Measurements from ENCODE around the gene SUB1.

Gene SUB1

GRCh38 chr5:32597041-32597629 lies 11.8 kb downstream of the SUB1 start:
- in situ Hi-C loops (cut with HindIII; ENCODE audit: low pct_unique_long_range_greater_than_20kb, low sequenced_read_pairs): no loop called here
- no peak for DNase-seq (ENCODE audit: low read depth in 1 of 2, low spot score in 1 of 2)
- no peak for TF ChIP-seq JUND (IDR thresholded peaks at IDR 0.05; ENCODE audit: low read depth)

GRCh38 chr5:32598260-32598937 lies 13.0 kb downstream of the SUB1 start:
- in situ Hi-C loops (cut with HindIII; ENCODE audit: low pct_unique_long_range_greater_than_20kb, low sequenced_read_pairs): no loop called here
- TF ChIP-seq JUND (IDR thresholded peaks at IDR 0.05; ENCODE audit: low read depth): no peak
- DNase-seq (ENCODE audit: low read depth in 1 of 2, low spot score in 1 of 2): no peak

GRCh38 chr5:32598997-32599549 lies 13.7 kb downstream of the SUB1 start:
- no peak for TF ChIP-seq JUND (IDR thresholded peaks at IDR 0.05; ENCODE audit: low read depth)
- in situ Hi-C loops (cut with HindIII; ENCODE audit: low pct_unique_long_range_greater_than_20kb, low sequenced_read_pairs): no loop called here
- DNase-seq (ENCODE audit: low read depth in 1 of 2, low spot score in 1 of 2): no peak

GRCh38 chr5:32600054-32600622 lies 14.8 kb downstream of the SUB1 start:
- TF ChIP-seq JUND (IDR thresholded peaks at IDR 0.05; ENCODE audit: low read depth): no peak
- in situ Hi-C loops (cut with HindIII; ENCODE audit: low pct_unique_long_range_greater_than_20kb, low sequenced_read_pairs): no loop called here
- no peak for DNase-seq (ENCODE audit: low read depth in 1 of 2, low spot score in 1 of 2)

GRCh38 chr5:32601623-32602295 lies 16.4 kb downstream of the SUB1 start:
- in situ Hi-C loops (cut with HindIII; ENCODE audit: low pct_unique_long_range_greater_than_20kb, low sequenced_read_pairs): no loop called here
- DNase-seq (ENCODE audit: low read depth in 1 of 2, low spot score in 1 of 2): no peak
- TF ChIP-seq JUND (IDR thresholded peaks at IDR 0.05; ENCODE audit: low read depth): no peak

GRCh38 chr5:32602906-32603305 lies 17.5 kb downstream of the SUB1 start:
- in situ Hi-C loops (cut with HindIII; ENCODE audit: low pct_unique_long_range_greater_than_20kb, low sequenced_read_pairs): no loop called here
- no peak for TF ChIP-seq JUND (IDR thresholded peaks at IDR 0.05; ENCODE audit: low read depth)
- no peak for DNase-seq (ENCODE audit: low read depth in 1 of 2, low spot score in 1 of 2)

GRCh38 chr5:32604800-32605765 lies 19.7 kb downstream of the SUB1 start:
- in situ Hi-C loops (cut with HindIII; ENCODE audit: low pct_unique_long_range_greater_than_20kb, low sequenced_read_pairs): no loop called here
- TF ChIP-seq JUND (IDR thresholded peaks at IDR 0.05; ENCODE audit: low read depth): no peak
- DNase-seq (ENCODE audit: low read depth in 1 of 2, low spot score in 1 of 2): no peak

- in situ Hi-C loops (cut with HindIII; ENCODE audit: low pct_unique_long_range_greater_than_20kb, low sequenced_read_pairs): no loop called here
- DNase-seq (ENCODE audit: low read depth in 1 of 2, low spot score in 1 of 2): no peak
- TF ChIP-seq JUND (IDR thresholded peaks at IDR 0.05; ENCODE audit: low read depth): no peak
Measured at GRCh38 chr5:32605766-32606152, 20.4 kb downstream of the SUB1 start.

GRCh38 chr5:32612134-32612888 lies 27.0 kb downstream of the SUB1 start:
- DNase-seq (ENCODE audit: low read depth in 1 of 2, low spot score in 1 of 2): peak in 1 of 2 experiments; percentile 30
- in situ Hi-C loops (cut with HindIII; ENCODE audit: low pct_unique_long_range_greater_than_20kb, low sequenced_read_pairs): no loop called here

GRCh38 chr5:32613050-32613672 lies 27.8 kb downstream of the SUB1 start:
- in situ Hi-C loops (cut with HindIII; ENCODE audit: low pct_unique_long_range_greater_than_20kb, low sequenced_read_pairs): no loop called here
- DNase-seq (ENCODE audit: low read depth in 1 of 2, low spot score in 1 of 2): peak; percentile 49 to 77
- TF ChIP-seq JUND (IDR thresholded peaks at IDR 0.05; ENCODE audit: low read depth): no peak

More at GRCh38 chr5:32612134-32612888, 27.0 kb downstream of the SUB1 start:
- no peak for TF ChIP-seq JUND (IDR thresholded peaks at IDR 0.05; ENCODE audit: low read depth)

- TF ChIP-seq JUND (IDR thresholded peaks at IDR 0.05; ENCODE audit: low read depth): no peak
- DNase-seq (ENCODE audit: low read depth in 1 of 2, low spot score in 1 of 2): no peak
- in situ Hi-C loops (cut with HindIII; ENCODE audit: low pct_unique_long_range_greater_than_20kb, low sequenced_read_pairs): no loop called here
Measured at GRCh38 chr5:32615236-32615635, 29.9 kb downstream of the SUB1 start.
